ENCODE measurements around the gene GOLGA5.

Gene GOLGA5

GRCh38 chr14:92865674-92866073, 71.6 kb downstream of the GOLGA5 start:
- H3K27ac Mint-ChIP-seq, result no peak overlapping the region
- intact Hi-C loops (cut with micrococcal nuclease), result no loop called here
- H3K9me3 Mint-ChIP-seq, result peaks cover 14% of the 10 kb centered on the region

DNA sequence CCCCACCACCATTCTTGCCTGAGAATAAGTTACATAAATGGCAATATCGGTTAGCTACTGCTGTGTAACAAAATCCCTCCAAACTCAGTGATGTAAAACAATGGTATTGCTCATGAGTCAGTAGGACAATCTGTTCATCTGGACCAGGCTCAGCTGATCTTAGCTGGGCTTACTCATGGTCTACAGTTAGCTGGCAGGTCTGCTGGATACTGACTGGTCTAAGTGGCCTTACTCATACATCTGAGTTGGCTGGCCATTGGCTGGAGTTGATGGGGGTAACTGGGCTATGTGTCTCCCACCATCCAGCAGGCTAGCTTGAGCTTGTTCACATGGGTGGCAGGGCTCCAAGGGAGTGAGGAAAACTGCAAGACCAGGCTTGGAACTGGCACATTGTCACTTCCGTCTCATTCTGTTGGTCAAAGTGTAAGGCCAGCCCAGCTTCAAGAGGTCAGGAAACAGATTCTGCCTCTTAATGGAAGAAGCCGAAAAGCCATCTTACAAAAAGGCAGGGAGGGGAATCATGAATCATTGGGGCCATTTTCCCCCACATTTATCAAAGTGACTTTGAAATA, 72.2 kb downstream of the GOLGA5 start:
- Mint-ChIP-seq H3K4me1 (ENCODE audit: low read depth) (no peaks in the 10 kb centered on the region), H3K27me3 (peaks cover 7% of the 10 kb centered on the region), H3K36me3 (ENCODE audit: low read depth) (no peaks in the 10 kb centered on the region), H3K27ac (no peak overlapping the region), H3K9me3 (peaks cover 14% of the 10 kb centered on the region), H3K4me3 (no peak overlapping the region)
- intact Hi-C loops (cut with micrococcal nuclease), result no loop called here

More at GRCh38 chr14:92865674-92866073, 71.6 kb downstream of the GOLGA5 start:
- Mint-ChIP-seq H3K27me3 (peaks cover 7% of the 10 kb centered on the region), H3K4me1 (ENCODE audit: low read depth) (no peaks in the 10 kb centered on the region), H3K36me3 (ENCODE audit: low read depth) (no peaks in the 10 kb centered on the region), H3K4me3 (no peak overlapping the region)

GRCh38 chr14:92866901-92867865, 73.1 kb downstream of the GOLGA5 start:
- Mint-ChIP-seq H3K4me1 (ENCODE audit: low read depth) (no peaks in the 10 kb centered on the region), H3K9me3 (peaks cover 14% of the 10 kb centered on the region), H3K36me3 (ENCODE audit: low read depth) (no peaks in the 10 kb centered on the region), H3K4me3 (no peak overlapping the region), H3K27me3 (peaks cover 3% of the 10 kb centered on the region), H3K27ac (no peak overlapping the region)
- intact Hi-C loops (cut with micrococcal nuclease), result no loop called here

- no peaks in the 10 kb centered on the region for H3K9me3 Mint-ChIP-seq
- H3K27ac Mint-ChIP-seq, result no peak overlapping the region
- no peaks in the 10 kb centered on the region for H3K4me1 Mint-ChIP-seq (ENCODE audit: low read depth)
- H3K27me3 Mint-ChIP-seq, result peaks cover 27% of the 10 kb centered on the region
- no peaks in the 10 kb centered on the region for H3K36me3 Mint-ChIP-seq (ENCODE audit: low read depth)
- intact Hi-C loops (cut with micrococcal nuclease), result no loop called here
- no peak overlapping the region for H3K4me3 Mint-ChIP-seq
Observed at GRCh38 chr14:92874962-92875661, 81.0 kb downstream of the GOLGA5 start.

GRCh38 chr14:92877757-92878431, 83.8 kb downstream of the GOLGA5 start:
- no peak overlapping the region for H3K27ac Mint-ChIP-seq
- no peak overlapping the region for H3K4me3 Mint-ChIP-seq
- H3K36me3 Mint-ChIP-seq (ENCODE audit: low read depth), result no peaks in the 10 kb centered on the region
- H3K9me3 Mint-ChIP-seq, result no peaks in the 10 kb centered on the region
- intact Hi-C loops (cut with micrococcal nuclease), result no loop called here
- no peaks in the 10 kb centered on the region for H3K4me1 Mint-ChIP-seq (ENCODE audit: low read depth)
- peaks cover 39% of the 10 kb centered on the region for H3K27me3 Mint-ChIP-seq

DNA sequence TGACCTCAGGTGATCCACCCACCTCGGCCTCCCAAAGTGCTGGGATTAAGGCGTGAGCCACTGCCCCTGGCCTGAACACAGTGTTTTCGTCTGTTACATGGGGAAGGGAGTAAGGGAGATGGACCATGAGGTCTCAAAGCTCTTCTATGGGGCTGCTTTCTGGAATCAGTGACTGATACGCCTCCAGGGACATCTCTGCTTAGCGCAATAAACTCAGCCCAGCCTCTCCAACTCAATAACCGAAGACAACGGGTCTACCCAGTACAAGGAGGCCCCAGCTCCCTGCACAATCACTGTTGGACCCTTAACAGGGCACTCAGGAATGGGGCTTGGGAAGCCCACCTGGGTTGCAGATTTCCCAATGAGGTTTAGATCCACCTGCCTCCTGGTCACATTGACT, 86.2 kb downstream of the GOLGA5 start:
- H3K9me3 Mint-ChIP-seq, result no peaks in the 10 kb centered on the region
- H3K27ac Mint-ChIP-seq, result no peak overlapping the region
- no peak overlapping the region for H3K4me3 Mint-ChIP-seq
- H3K4me1 Mint-ChIP-seq (ENCODE audit: low read depth), result no peaks in the 10 kb centered on the region
- no peaks in the 10 kb centered on the region for H3K36me3 Mint-ChIP-seq (ENCODE audit: low read depth)
- H3K27me3 Mint-ChIP-seq, result peaks cover 39% of the 10 kb centered on the region
- intact Hi-C loops (cut with micrococcal nuclease), result no loop called here

- peaks cover 44% of the 10 kb centered on the region for H3K27me3 Mint-ChIP-seq
- intact Hi-C loops (cut with micrococcal nuclease), result no loop called here
- no peaks in the 10 kb centered on the region for H3K9me3 Mint-ChIP-seq
- no peaks in the 10 kb centered on the region for H3K36me3 Mint-ChIP-seq (ENCODE audit: low read depth)
- no peak overlapping the region for H3K4me3 Mint-ChIP-seq
- no peaks in the 10 kb centered on the region for H3K4me1 Mint-ChIP-seq (ENCODE audit: low read depth)
- H3K27ac Mint-ChIP-seq, result no peak overlapping the region
Observed at GRCh38 chr14:92880851-92881250, 86.7 kb downstream of the GOLGA5 start.

GRCh38 chr14:92883066-92883465, 89.0 kb downstream of the GOLGA5 start:
- intact Hi-C loops (cut with micrococcal nuclease), result no loop called here
- H3K27me3 Mint-ChIP-seq, result peaks cover 31% of the 10 kb centered on the region
- no peaks in the 10 kb centered on the region for H3K36me3 Mint-ChIP-seq (ENCODE audit: low read depth)
- no peak overlapping the region for H3K27ac Mint-ChIP-seq
- H3K4me3 Mint-ChIP-seq, result no peak overlapping the region
- H3K9me3 Mint-ChIP-seq, result no peaks in the 10 kb centered on the region
- H3K4me1 Mint-ChIP-seq (ENCODE audit: low read depth), result no peaks in the 10 kb centered on the region

DNA sequence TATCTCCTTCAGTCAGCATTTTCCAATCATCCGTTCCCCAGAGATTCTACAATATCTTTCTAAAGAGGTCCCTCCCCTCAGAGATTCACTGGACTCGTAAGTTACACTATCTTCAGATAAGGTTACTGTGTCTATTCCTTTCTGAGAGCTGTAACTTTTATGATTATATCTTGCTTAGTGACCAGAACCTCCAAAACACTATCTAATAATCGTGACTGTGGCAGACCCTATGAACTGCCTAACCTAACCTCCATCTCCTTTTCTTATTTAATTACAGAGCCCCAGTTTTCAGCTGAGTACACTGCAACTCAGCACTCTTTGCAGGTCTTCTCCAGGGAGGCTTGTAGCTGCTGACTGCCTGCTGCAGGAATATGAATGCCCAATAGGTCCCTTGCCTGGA, 90.3 kb downstream of the GOLGA5 start:
- Mint-ChIP-seq H3K4me1 (ENCODE audit: low read depth) (no peaks in the 10 kb centered on the region), H3K27me3 (peaks cover 30% of the 10 kb centered on the region), H3K36me3 (ENCODE audit: low read depth) (no peaks in the 10 kb centered on the region), H3K27ac (no peak overlapping the region), H3K9me3 (no peaks in the 10 kb centered on the region), H3K4me3 (no peak overlapping the region)
- intact Hi-C loops (cut with micrococcal nuclease), result no loop called here

- intact Hi-C loops (cut with micrococcal nuclease), result no loop called here
- Mint-ChIP-seq H3K36me3 (ENCODE audit: low read depth) (no peaks in the 10 kb centered on the region), H3K27me3 (peaks cover 34% of the 10 kb centered on the region), H3K27ac (no peak overlapping the region), H3K4me3 (no peak overlapping the region), H3K4me1 (ENCODE audit: low read depth) (no peaks in the 10 kb centered on the region), H3K9me3 (no peaks in the 10 kb centered on the region)
Observed at GRCh38 chr14:92885279-92886061, 91.4 kb downstream of the GOLGA5 start.

DNA sequence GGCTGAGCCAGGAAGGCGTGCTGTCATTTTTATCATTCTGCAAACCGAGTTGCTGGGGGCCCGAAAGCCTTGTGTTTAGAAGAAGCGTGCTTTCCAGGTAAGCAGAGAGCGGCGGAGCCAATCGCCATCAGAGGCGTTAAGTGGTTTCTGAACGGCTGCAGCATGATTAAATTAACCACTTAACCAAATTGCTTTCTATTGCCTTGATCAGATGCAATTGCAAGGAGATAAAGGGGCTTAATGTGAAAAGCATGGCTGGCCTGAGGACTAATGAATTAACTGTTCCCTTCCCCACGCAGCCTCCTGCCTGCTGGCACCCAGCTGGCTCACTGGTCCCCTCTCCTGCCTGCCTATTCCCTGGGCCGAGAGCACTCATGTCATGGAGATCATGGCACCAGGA, 92.2 kb downstream of the GOLGA5 start:
- Mint-ChIP-seq H3K9me3 (no peaks in the 10 kb centered on the region), H3K4me1 (ENCODE audit: low read depth) (no peaks in the 10 kb centered on the region)

DNA sequence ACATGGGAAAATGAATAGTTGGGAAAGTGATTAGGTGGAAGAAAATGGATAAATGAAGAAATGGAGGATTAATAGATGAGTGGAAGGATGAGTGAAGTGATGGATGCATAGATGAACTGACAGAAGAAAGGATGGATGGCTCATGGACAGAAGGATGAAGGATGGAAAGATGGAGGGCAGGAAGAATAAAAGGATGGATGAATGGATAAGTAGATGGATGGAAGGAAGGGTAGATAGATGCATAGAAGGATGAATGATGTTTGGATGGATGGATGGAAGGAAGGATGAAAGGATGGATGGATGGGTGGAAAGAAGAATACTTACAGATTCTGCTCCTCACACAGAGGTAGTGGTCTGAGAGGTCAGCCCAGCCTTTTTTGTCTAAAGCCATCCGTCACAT, 93.1 kb downstream of the GOLGA5 start:
- Mint-ChIP-seq H3K27me3 (peaks cover 20% of the 10 kb centered on the region), H3K27ac (no peak overlapping the region), H3K9me3 (no peaks in the 10 kb centered on the region), H3K36me3 (ENCODE audit: low read depth) (no peaks in the 10 kb centered on the region), H3K4me3 (no peak overlapping the region), H3K4me1 (ENCODE audit: low read depth) (no peaks in the 10 kb centered on the region)
- intact Hi-C loops (cut with micrococcal nuclease), result no loop called here

More for the DNA sequence above, 92.2 kb downstream of the GOLGA5 start:
- no peaks in the 10 kb centered on the region for H3K36me3 Mint-ChIP-seq (ENCODE audit: low read depth)
- no peak overlapping the region for H3K27ac Mint-ChIP-seq
- intact Hi-C loops (cut with micrococcal nuclease), result no loop called here
- H3K4me3 Mint-ChIP-seq, result no peak overlapping the region
- peaks cover 26% of the 10 kb centered on the region for H3K27me3 Mint-ChIP-seq

DNA sequence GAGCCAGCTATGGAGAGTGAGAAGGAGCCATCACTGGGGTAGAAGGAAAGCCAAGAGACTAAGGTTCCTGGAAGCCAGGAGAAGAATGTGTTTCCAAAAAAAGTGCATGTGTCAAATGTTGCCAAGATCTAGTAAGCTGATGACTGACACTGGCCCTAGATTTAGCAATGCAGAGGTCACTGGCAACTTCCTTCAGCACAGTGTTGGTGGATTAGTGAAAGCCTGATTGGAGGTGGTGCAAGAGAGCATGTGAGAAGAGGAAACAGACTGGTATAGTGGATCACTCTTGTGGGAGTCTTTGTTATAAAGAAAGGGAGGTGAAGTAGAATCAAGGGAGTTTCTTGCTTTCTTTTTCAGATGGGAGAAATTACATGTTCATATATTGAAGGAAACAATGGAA, 94.8 kb downstream of the GOLGA5 start:
- Mint-ChIP-seq H3K9me3 (peaks cover 16% of the 10 kb centered on the region), H3K4me3 (no peak overlapping the region), H3K27me3 (peaks cover 19% of the 10 kb centered on the region), H3K27ac (no peak overlapping the region), H3K4me1 (ENCODE audit: low read depth) (no peaks in the 10 kb centered on the region), H3K36me3 (ENCODE audit: low read depth) (no peaks in the 10 kb centered on the region)
- intact Hi-C loops (cut with micrococcal nuclease), result no loop called here

Measured in dendritic cell treated with granulocyte-macrophage colony-stimulating factor and Interleukin-4, amounts not matched to agents 40 ng/mL and 50 ng/mL, for 4 days (primary cell).